Heart right ventricle (tissue), 16 donors: ENCODE data around the gene TRANK1. TPM values are rescaled to one million over a fixed set of nuclear protein-coding genes. Genes with fewer than 3 reads are reported as not detected.

Experiments used
- ATAC-seq, 8 donors: fragments of 200-7000 bp; cut with Tn5 transposase; one replicate each; pipeline ENCODE4 v1.9.1; 2020; ENCODE audit warnings: mild to moderate bottlenecking in 8 of 8, moderate library complexity in 8 of 8, moderate number of reproducible peaks in 1 of 8
- DNase-seq, 2 donors: peaks; one replicate each; pipeline ENCODE4 v3.0.0-alpha.2; 2020
- H3K27ac ChIP-seq, 10 donors: fragments of 200-600 bp; sonication (generic) in 2 of 10; one replicate each; pipeline versions ENCODE4 v1.5.0 to v1.8.0; 2020 to 2022; ENCODE audit warnings: mild to moderate bottlenecking in 3 of 10
- H3K27me3 ChIP-seq, 7 donors: fragments of 200-600 bp; one replicate each; pipeline ENCODE4 v1.8.0; 2021 to 2022; ENCODE audit warnings: mild to moderate bottlenecking in 2 of 7
- H3K36me3 ChIP-seq, 9 donors: fragments of 200-600 bp; sonication (generic) in 1 of 9; one replicate each; pipeline versions ENCODE4 v1.5.0 to v1.8.0; 2020 to 2022; ENCODE audit warnings: mild to moderate bottlenecking in 2 of 9
- H3K4me1 ChIP-seq, 9 donors: fragments of 200-600 bp; sonication (generic) in 1 of 9; one replicate each; pipeline versions ENCODE4 v1.5.0 to v1.8.0; 2020 to 2022; ENCODE audit warnings: mild to moderate bottlenecking in 4 of 9
- H3K4me3 ChIP-seq, 10 donors: fragments of 200-600 bp; sonication (generic) in 2 of 10; one replicate each; pipeline versions ENCODE4 v1.5.0 to v1.8.0; 2020 to 2022; ENCODE audit warnings: mild to moderate bottlenecking in 7 of 10, moderate library complexity in 2 of 10
- H3K9me3 ChIP-seq, 11 donors: fragments of 200-600 bp in 10 of 11; sonication (generic) in 2 of 11; one replicate each; pipeline versions ENCODE4 v1.5.0 to v1.8.0; 2013 to 2022; ENCODE audit warnings: mild to moderate bottlenecking in 2 of 11, control low read depth in 1 of 11, moderate library complexity in 1 of 11
- WGBS, 2 donors: extraction: QIAGEN DNeasy Blood & Tissue Kit; methylation state at CpG; one replicate each; pipeline ENCODE4 v1.1.7; 2013; ENCODE audit warnings: inconsistent platforms in 1 of 2; 5-methylcytosine and 5-hydroxymethylcytosine counted together
- intact Hi-C, 10 donors: fragments of 100-400 bp; cut with DNase I; formaldehyde crosslinking; loops; one replicate each; pipeline versions ENCODE4 v1.11.1 to v1.14.2; 2022
- polyA plus RNA-seq, 2 donors: library from polyadenylated mRNA; stranded (reverse); fragments of 200-250 nt; gene quantifications; one replicate each; pipeline ENCODE4 v1.2.3, GENCODE V29; 2013
- total RNA-seq, 10 donors: library from RNA; stranded (reverse); fragmentation: NEBNext Ultra II Directional in 3 of 10; extraction: Animal tissue kit (Norgen Biotek cat#: 25700) in 3 of 10; gene quantifications; one replicate each; pipeline versions ENCODE4 v1.2.1 to v1.2.4, GENCODE V29; 2021 to 2023
- TF ChIP-seq, protein P1 (sequence below), 9 donors: fragments of 200-600 bp; sonication (generic) in 2 of 9; IDR thresholded peaks; one replicate each; pipeline versions ENCODE4 v1.5.0 to v1.8.0; 2021 to 2022; ENCODE audit warnings: antibody characterized with exemption in 9 of 9, mild to moderate bottlenecking in 5 of 9, moderate library complexity in 1 of 9
- donor health status: Arrhythmogenic right ventricular cardiomyopathy.
- donor health status: ischemic (EF 13 %, LVEDD 7.1; RV severe dilation, severe dysfunction).
- donor health status: healthy with polysubstance abuse.
- donor health status: DM: no; HTN: yes; CAD: no.
- donor health status: DM: no; HTN: no; CAD: no.
- donor health status: ischemic (EF 25% LVEDD 6.9; RV normal size, moderate dysfunction).
- donor health status: ischemic (EF 25% LVEDD 5.7; RV mildly dilated, moderate dysfunction).
- donor health status: healthy.
- donor health status: DM: yes; HTN: yes; CAD: no.
- donor health status: Ischemic cardiomyopathy.
- donor health status: ischemic (EF 35%, LVEDD 5.7; RV mildly dilated, moderate dysfunction).
- donor health status: nonischemic (EF 11% LVEDD 7.7; RV severe dilation, severe dysfunction).
- donor health status: DM: yes; HTN: yes; CAD: no.
- donor health status: PGD.
- donor health status: ischemic (EF 29% LVEDD 5.4; RV normal size, mild dysfunction).
- donor health status: nonischemic (EF 23%, LVEDD 6.1; RV moderate dilation, normal function).

TRANK1 gene
- total and polyA plus RNA-seq, 12 donors, result 1.3 to 20.8 (median 4.9) TPM

DNA sequence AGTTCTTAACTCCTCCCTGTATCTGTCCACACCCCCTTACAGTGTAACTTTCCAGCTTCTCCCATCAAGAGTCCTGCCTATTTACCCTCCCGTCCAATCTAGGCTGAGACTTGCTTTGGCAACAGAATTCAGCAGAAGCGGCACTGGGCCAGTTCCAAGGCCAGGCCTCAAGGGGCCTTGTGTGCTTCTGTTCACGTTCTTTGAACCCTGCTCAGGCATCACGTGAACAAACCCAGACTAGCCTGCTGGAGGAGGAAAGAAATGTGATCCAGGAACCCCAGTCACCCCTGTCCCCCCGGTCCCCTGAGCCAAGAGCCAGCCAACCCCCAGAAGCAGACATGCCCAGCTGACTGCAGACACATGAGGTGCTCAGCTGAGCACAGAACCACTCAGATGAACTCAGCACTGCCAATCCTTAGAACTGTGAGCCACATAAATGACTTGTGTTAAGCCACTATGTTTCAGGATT lies 104.4 kb downstream of the TRANK1 start:
- intact Hi-C loops, result no loop called here
- WGBS, 2 donors, result 66 to 79% methylated on average over 5 of the region's 5 CpGs
- TF ChIP-seq, protein P1, sequence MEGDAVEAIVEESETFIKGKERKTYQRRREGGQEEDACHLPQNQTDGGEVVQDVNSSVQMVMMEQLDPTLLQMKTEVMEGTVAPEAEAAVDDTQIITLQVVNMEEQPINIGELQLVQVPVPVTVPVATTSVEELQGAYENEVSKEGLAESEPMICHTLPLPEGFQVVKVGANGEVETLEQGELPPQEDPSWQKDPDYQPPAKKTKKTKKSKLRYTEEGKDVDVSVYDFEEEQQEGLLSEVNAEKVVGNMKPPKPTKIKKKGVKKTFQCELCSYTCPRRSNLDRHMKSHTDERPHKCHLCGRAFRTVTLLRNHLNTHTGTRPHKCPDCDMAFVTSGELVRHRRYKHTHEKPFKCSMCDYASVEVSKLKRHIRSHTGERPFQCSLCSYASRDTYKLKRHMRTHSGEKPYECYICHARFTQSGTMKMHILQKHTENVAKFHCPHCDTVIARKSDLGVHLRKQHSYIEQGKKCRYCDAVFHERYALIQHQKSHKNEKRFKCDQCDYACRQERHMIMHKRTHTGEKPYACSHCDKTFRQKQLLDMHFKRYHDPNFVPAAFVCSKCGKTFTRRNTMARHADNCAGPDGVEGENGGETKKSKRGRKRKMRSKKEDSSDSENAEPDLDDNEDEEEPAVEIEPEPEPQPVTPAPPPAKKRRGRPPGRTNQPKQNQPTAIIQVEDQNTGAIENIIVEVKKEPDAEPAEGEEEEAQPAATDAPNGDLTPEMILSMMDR (IDR thresholded peaks at IDR 0.05), result no peak
- DNase-seq (peak in 1 of 2 donors; percentile 52), ATAC-seq (peak in 3 of 8 donors; percentile 24 to 65 (median 31))
- Histone ChIP-seq H3K36me3 (peaks cover 0 to 98% (median 14%) of the 10 kb centered on the region in 9 donors), H3K4me1 (peaks cover 0 to 2% (median 0%) of the 10 kb centered on the region in 9 donors), H3K4me3 (no peak overlapping the region), H3K9me3 (peaks cover 0 to 11% (median 4%) of the 10 kb centered on the region in 11 donors), H3K27me3 (no peaks in the 10 kb centered on the region), H3K27ac (no peak overlapping the region)

DNA sequence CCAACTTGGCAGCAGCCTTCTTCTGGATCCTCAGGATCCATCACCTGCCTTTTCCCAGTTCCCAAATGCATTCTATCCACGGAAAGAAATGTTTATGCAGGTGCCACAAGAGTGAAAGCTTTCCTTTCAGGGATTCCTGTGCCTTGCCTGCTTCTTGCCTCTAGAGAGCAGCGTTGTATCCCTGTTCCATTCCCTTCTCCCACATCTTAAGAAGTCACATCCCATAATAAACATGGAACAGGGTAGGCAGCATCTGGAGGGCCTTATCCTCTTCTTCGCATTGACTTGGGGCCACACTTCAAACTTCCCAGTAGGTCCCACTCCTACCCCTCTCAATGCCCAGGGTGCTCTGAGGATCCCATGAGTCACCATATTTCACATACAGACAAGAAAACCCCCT lies 107.8 kb downstream of the TRANK1 start:
- Histone ChIP-seq H3K4me3 (no peak overlapping the region), H3K36me3 (peaks cover 0 to 95% (median 19%) of the 10 kb centered on the region in 9 donors), H3K27me3 (no peaks in the 10 kb centered on the region), H3K27ac (no peak overlapping the region), H3K4me1 (no peaks in the 10 kb centered on the region), H3K9me3 (peaks cover 0 to 11% (median 4%) of the 10 kb centered on the region in 11 donors)
- no peak for DNase-seq
- 73 to 78% methylated on average over 3 of the region's 3 CpGs for WGBS, 2 donors
- TF ChIP-seq, protein P1 (IDR thresholded peaks at IDR 0.05), result no peak
- intact Hi-C loops, result no loop called here
- no peak for ATAC-seq

DNA sequence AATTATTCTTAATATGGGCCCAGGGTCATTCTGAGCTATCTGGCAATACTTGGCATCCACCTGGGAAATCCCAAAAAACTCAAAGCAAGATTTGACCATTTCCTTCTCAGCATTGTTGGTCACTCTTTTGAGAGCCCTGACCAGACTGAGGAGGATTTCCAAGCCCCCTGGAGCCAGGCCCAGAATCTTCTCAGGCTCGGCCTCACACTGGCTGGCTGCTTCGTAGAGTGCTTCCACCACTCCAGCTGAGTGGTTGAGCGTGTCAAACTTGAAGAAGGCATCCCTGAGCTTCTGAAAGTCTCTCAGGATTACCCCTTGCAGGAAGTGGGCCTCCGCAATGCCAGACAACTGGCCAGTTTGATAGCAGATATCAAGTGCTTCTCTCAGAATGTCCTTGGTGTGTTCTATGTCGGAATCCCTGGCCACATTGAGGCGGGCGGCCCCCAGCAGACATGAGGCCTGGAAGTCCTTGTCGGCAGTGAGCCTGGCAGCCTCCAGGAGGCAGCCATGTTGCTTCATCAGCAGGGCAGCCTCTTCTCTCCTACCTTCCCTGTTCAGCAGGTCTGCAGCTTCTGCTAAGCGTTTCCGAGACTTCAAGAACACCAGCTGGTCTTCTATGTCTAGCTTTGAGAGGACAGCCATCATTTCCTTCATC lies 111.6 kb downstream of the TRANK1 start:
- ATAC-seq (no peak), DNase-seq (no peak)
- peaks cover 0 to 96% (median 12%) of the 10 kb centered on the region in 9 donors for H3K36me3 ChIP-seq
- no peaks in the 10 kb centered on the region for H3K9me3 ChIP-seq
- H3K27ac ChIP-seq, result no peak overlapping the region
- H3K4me1 ChIP-seq, result no peaks in the 10 kb centered on the region
- 86 to 89% methylated on average over 10 of the region's 10 CpGs for whole genome bisulfite sequencing, 2 donors
- H3K4me3 ChIP-seq, result no peak overlapping the region
- TF ChIP-seq, protein P1 (IDR thresholded peaks at IDR 0.05), result no peak
- no peaks in the 10 kb centered on the region for H3K27me3 ChIP-seq
- intact Hi-C loops, result no loop called here

DNA sequence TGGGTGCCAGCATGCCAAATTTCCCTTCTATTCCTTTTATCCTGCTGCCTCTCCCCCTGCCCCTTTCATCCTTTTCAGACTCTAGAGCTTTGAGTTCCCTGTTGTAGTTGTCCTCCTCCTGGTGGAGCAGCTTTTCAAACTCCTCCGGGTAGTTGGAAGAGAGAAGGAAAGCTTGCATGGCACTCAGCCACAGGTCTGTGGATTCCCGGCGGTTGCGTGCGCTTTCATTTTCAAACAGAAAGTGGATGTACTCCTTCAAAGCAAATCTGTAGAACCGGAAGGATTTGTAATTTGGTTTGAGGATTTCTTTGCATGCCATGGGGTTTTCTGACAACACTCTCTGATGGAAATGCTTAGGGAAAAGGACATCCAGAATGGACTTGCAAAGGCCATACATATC lies 112.4 kb downstream of the TRANK1 start:
- no peak for ATAC-seq

More for the DNA sequence above, 112.4 kb downstream of the TRANK1 start:
- TF ChIP-seq, protein P1 (IDR thresholded peaks at IDR 0.05), result no peak
- 87 to 92% methylated on average over 6 of the region's 6 CpGs for whole genome bisulfite sequencing, 2 donors
- H3K36me3 ChIP-seq, result peaks cover 0 to 96% (median 12%) of the 10 kb centered on the region in 9 donors
- no peak for DNase-seq
- H3K9me3 ChIP-seq, result no peaks in the 10 kb centered on the region
- H3K4me1 ChIP-seq, result no peaks in the 10 kb centered on the region
- H3K4me3 ChIP-seq, result no peak overlapping the region
- no peaks in the 10 kb centered on the region for H3K27me3 ChIP-seq
- intact Hi-C loops, result no loop called here
- H3K27ac ChIP-seq, result no peak overlapping the region
